GM23338 (cell line): ENCODE data around the gene LRP1B. TPM values are rescaled to one million over a fixed set of nuclear protein-coding genes. Genes with fewer than 3 reads are reported as not detected.

Experiments
- ATAC-seq: fragments of 200-7000 bp; cut with Tn5 transposase; 3 replicates; pipeline ENCODE4 v1.9.1; 2020
- DNase-seq: peaks from one replicate; pipeline ENCODE4 v3.0.0-alpha.2; 2015; ENCODE audit warnings: low spot score
- H2AFZ ChIP-seq: fragments of 200-600 bp; sonication (generic); 2 replicates; pipeline ENCODE4 v1.8.0; 2016; ENCODE audit warnings: antibody characterized with exemption, mild to moderate bottlenecking, moderate library complexity
- H3F3A ChIP-seq: fragments of 200-600 bp; sonication (generic); replicated peaks from 2 replicates; pipeline ENCODE4 v1.8.0; 2017; ENCODE audit warnings: antibody characterized with exemption, mixed run types, low read depth
- H3K27ac ChIP-seq: fragments of 200-600 bp; sonication (generic); 2 replicates; pipeline ENCODE4 v1.6.1; 2016; ENCODE audit warnings: low read depth
- H3K27me3 ChIP-seq: fragments of 200-600 bp; sonication (generic); 2 replicates; pipeline ENCODE4 v1.8.0; 2016; ENCODE audit warnings: mild to moderate bottlenecking, mixed run types, moderate library complexity; ENCODE audit not compliant: insufficient read depth
- H3K36me3 ChIP-seq: fragments of 200-600 bp; sonication (generic); 2 replicates; pipeline ENCODE4 v1.8.0; 2016; ENCODE audit warnings: mild to moderate bottlenecking; ENCODE audit not compliant: insufficient read depth
- H3K4me1 ChIP-seq: fragments of 200-600 bp; sonication (generic); 2 replicates; pipeline ENCODE4 v1.8.0; 2016; ENCODE audit warnings: mild to moderate bottlenecking, moderate library complexity; ENCODE audit not compliant: insufficient read depth
- H3K4me2 ChIP-seq: fragments of 200-600 bp; sonication (generic); 2 replicates; pipeline ENCODE4 v1.7.1; 2017; ENCODE audit warnings: mixed run types
- H3K4me3 ChIP-seq: fragments of 200-600 bp; sonication (generic); 2 replicates; pipeline ENCODE4 v1.6.1; 2016; ENCODE audit warnings: mixed run types
- H3K79me2 ChIP-seq: fragments of 200-600 bp; sonication (generic); replicated peaks from 2 replicates; pipeline ENCODE4 v1.8.0; 2017; ENCODE audit warnings: mild to moderate bottlenecking; ENCODE audit not compliant: insufficient read depth
- H3K9me2 ChIP-seq: fragments of 200-600 bp; sonication (generic); 2 replicates; pipeline ENCODE4 v1.8.0; 2017; ENCODE audit not compliant: insufficient read depth
- H4K20me1 ChIP-seq: fragments of 200-600 bp; sonication (generic); replicated peaks from 2 replicates; pipeline ENCODE4 v1.8.0; 2017; ENCODE audit warnings: mild to moderate bottlenecking; ENCODE audit not compliant: insufficient read depth
- H3K27ac Mint-ChIP-seq: 2 replicates; pipeline ENCODE4 v1.8.0; 2020; ENCODE audit warnings: inconsistent platforms, mild to moderate bottlenecking, moderate library complexity, mixed read lengths
- H3K27me3 Mint-ChIP-seq: 3 replicates; pipeline ENCODE4 v1.8.0; 2022; ENCODE audit warnings: low read depth, mild to moderate bottlenecking, moderate library complexity, mixed read lengths, inconsistent platforms; ENCODE audit not compliant: insufficient read depth, poor library complexity
- H3K36me3 Mint-ChIP-seq: 3 replicates; pipeline ENCODE4 v1.8.0; 2021; ENCODE audit warnings: low read depth, mild to moderate bottlenecking, inconsistent platforms, moderate library complexity, mixed read lengths
- H3K4me1 Mint-ChIP-seq: 3 replicates; pipeline ENCODE4 v1.8.0; 2020; ENCODE audit warnings: mild to moderate bottlenecking, inconsistent platforms, mixed read lengths
- H3K4me3 Mint-ChIP-seq: 3 replicates; pipeline ENCODE4 v1.8.0; 2021; ENCODE audit warnings: moderate library complexity, mild to moderate bottlenecking, inconsistent platforms, mixed read lengths
- H3K9me3 Mint-ChIP-seq: 3 replicates; pipeline ENCODE4 v1.8.0; 2020; ENCODE audit warnings: moderate library complexity, mild to moderate bottlenecking, inconsistent platforms, mixed read lengths
- CREB1 ChIP-seq: fragments of 250-450 bp; sonication (Bioruptor Pico); IDR thresholded peaks from 2 replicates; pipeline ENCODE4 v1.5.0; 2020; ENCODE audit warnings: low read depth, mild to moderate bottlenecking, moderate library complexity
- CTCF ChIP-seq, 2 experiments: fragments of 200-600 bp in 1 of 2; sonication (generic) in 1 of 2; conservative IDR thresholded peaks; 2 replicates each; pipeline versions ENCODE4 v1.5.1 to v1.6.1; 2016 to 2017; ENCODE audit warnings: antibody characterized with exemption in 2 of 2, low read depth in 2 of 2, mild to moderate bottlenecking in 2 of 2, moderate library complexity in 1 of 2
- EZH2 ChIP-seq: fragments of 200-600 bp; sonication (generic); IDR thresholded peaks from one replicate; pipeline ENCODE4 v1.8.0; 2017; ENCODE audit warnings: antibody characterized with exemption, mild to moderate bottlenecking, low read depth; ENCODE audit not compliant: unreplicated experiment
- JUNB ChIP-seq: IDR thresholded peaks from one replicate; pipeline ENCODE4 v1.6.1; 2016; ENCODE audit warnings: antibody characterized with exemption; ENCODE audit not compliant: unreplicated experiment
- NANOG ChIP-seq: IDR thresholded peaks from 2 replicates; pipeline ENCODE4 v1.6.1; 2016; ENCODE audit warnings: antibody characterized with exemption, borderline replicate concordance
- POLR2AphosphoS5 ChIP-seq: IDR thresholded peaks from 2 replicates; pipeline ENCODE4 v1.6.1; 2016; ENCODE audit warnings: antibody characterized with exemption, low read depth
- REST ChIP-seq: IDR thresholded peaks from one replicate; pipeline ENCODE4 v1.6.1; 2018; ENCODE audit warnings: antibody characterized with exemption; ENCODE audit not compliant: unreplicated experiment
- STAT1 ChIP-seq: IDR thresholded peaks from one replicate; pipeline ENCODE4 v1.6.1; 2016; ENCODE audit warnings: antibody characterized with exemption; ENCODE audit not compliant: unreplicated experiment
- ZNF114 ChIP-seq: fragments of 250-450 bp; sonication (Bioruptor Pico); IDR thresholded peaks from 2 replicates; pipeline ENCODE4 v1.5.0; 2020; ENCODE audit warnings: mild to moderate bottlenecking, moderate library complexity
- polyA plus RNA-seq: library from polyadenylated mRNA; unstranded; fragments of >200 nt; fragmentation: Nextera tagmentation; extraction: Ambion mirVana; gene quantifications from 2 replicates; pipeline ENCODE4 v1.2.1, GENCODE V29; 2016
- total RNA-seq: library from RNA; depleted of rRNA; stranded (reverse); fragments of >200 nt; shearing (Covaris generic); gene quantifications from 2 replicates; pipeline ENCODE4 v1.2.3, GENCODE V29; 2014

The LRP1B gene
- total and polyA plus RNA-seq, 2 experiments from 2014 or later: 0.15 to 0.97 TPM

- TF ChIP-seq REST (no peak), ZNF114 (CRISPR knock-in tag) (no peak), CTCF (conservative IDR thresholded peaks at IDR 0.05; ENCODE audit: low read depth in 2 of 2) (no peak)
Measured at GRCh38 chr2:142095647-142096046, 35.2 kb downstream of the LRP1B start (continued).

- Histone ChIP-seq H3K27me3 (no peaks in the 10 kb centered on the region), H3K4me1 (no peaks in the 10 kb centered on the region), H3K36me3 (no peaks in the 10 kb centered on the region), H3K27ac (no peak overlapping the region), H3F3A (no peaks in the 10 kb centered on the region), H3K4me3 (no peak overlapping the region), H3K9me2 (no peaks in the 10 kb centered on the region), H3K79me2 (no peaks in the 10 kb centered on the region), H2AFZ (no peak overlapping the region), H3K4me2 (no peak overlapping the region), H4K20me1 (no peaks in the 10 kb centered on the region)
- no peaks in the 10 kb centered on the region for H3K9me3 Mint-ChIP-seq
- no peaks in the 10 kb centered on the region for H3K36me3 Mint-ChIP-seq
- H3K27ac Mint-ChIP-seq: no peak overlapping the region
- no peak overlapping the region for H3K4me3 Mint-ChIP-seq
- ATAC-seq: no peak
- H3K4me1 Mint-ChIP-seq: no peaks in the 10 kb centered on the region
- no peaks in the 10 kb centered on the region for H3K27me3 Mint-ChIP-seq
- no peak for TF ChIP-seq ZNF114 (CRISPR knock-in tag)
- DNase-seq: no peak
Measured at GRCh38 chr2:142094233-142094632, 36.6 kb downstream of the LRP1B start.

GRCh38 chr2:142088058-142088568 is 42.7 kb downstream of the LRP1B start:
- no peaks in the 10 kb centered on the region for H3K4me1 Mint-ChIP-seq
- H4K20me1 ChIP-seq: no peaks in the 10 kb centered on the region
- no peak overlapping the region for H3K4me2 ChIP-seq
- H3K79me2 ChIP-seq: no peaks in the 10 kb centered on the region
- no peak overlapping the region for H3K27ac ChIP-seq
- H3K4me3 ChIP-seq: no peak overlapping the region
- H3K36me3 ChIP-seq: no peaks in the 10 kb centered on the region
- DNase-seq (no peak), ATAC-seq (no peak)
- no peaks in the 10 kb centered on the region for H3K27me3 Mint-ChIP-seq
- H3K9me2 ChIP-seq: no peaks in the 10 kb centered on the region
- H3K9me3 Mint-ChIP-seq: no peaks in the 10 kb centered on the region
- H3K4me3 Mint-ChIP-seq: no peak overlapping the region
- no peaks in the 10 kb centered on the region for H3K36me3 Mint-ChIP-seq
- no peaks in the 10 kb centered on the region for H3K27me3 ChIP-seq
- H3K27ac Mint-ChIP-seq: no peak overlapping the region
- no peak overlapping the region for H2AFZ ChIP-seq
- no peaks in the 10 kb centered on the region for H3F3A ChIP-seq
- no peaks in the 10 kb centered on the region for H3K4me1 ChIP-seq
- no peak for TF ChIP-seq REST
- no peak for TF ChIP-seq POLR2AphosphoS5
- no peak for TF ChIP-seq CTCF (conservative IDR thresholded peaks at IDR 0.05; ENCODE audit: low read depth in 2 of 2)
- TF ChIP-seq JUNB: no peak
- no peak for TF ChIP-seq CREB1 (CRISPR knock-in tag)
- no peak for TF ChIP-seq STAT1
- TF ChIP-seq EZH2: no peak
- no peak for TF ChIP-seq NANOG
- no peak for TF ChIP-seq ZNF114 (CRISPR knock-in tag)
